GM18517 (cell line): ENCODE measurements around the gene KRTAP20-4.

Source experiments
- ATAC-seq: cut with Tn5 transposase; IDR thresholded peaks from one replicate; pipeline ENCODE4 v1.9.1; 2021; ENCODE audit warnings: mild to moderate bottlenecking, moderate library complexity; ENCODE audit not compliant: unreplicated experiment

KRTAP20-4 gene

GRCh38 chr21:30620522-30620921, at the start of gene KRTAP20-4:
KRTAP20-4 (plus strand) TSS chr21:30620627.
- no peak for ATAC-seq

GRCh38 chr21:30577766-30578165, 42.7 kb upstream of the KRTAP20-4 start:
- no peak for ATAC-seq

- ATAC-seq = no peak
These were observed 41.1 kb upstream of the KRTAP20-4 start for GRCh38 chr21:30579346-30579745.

GRCh38 chr21:30580132-30580531, 40.3 kb upstream of the KRTAP20-4 start:
- no peak for ATAC-seq

GRCh38 chr21:30582870-30583269, 37.6 kb upstream of the KRTAP20-4 start:
- no peak for ATAC-seq

- no peak for ATAC-seq
These were observed 30.1 kb upstream of the KRTAP20-4 start, which contains the start of gene KRTAP22-2 for GRCh38 chr21:30590297-30590696. KRTAP22-2 (minus strand) TSS chr21:30590397.

- ATAC-seq = no peak
These were observed 28.3 kb upstream of the KRTAP20-4 start, which contains the start of gene KRTAP6-3 for GRCh38 chr21:30592140-30592539. KRTAP6-3 (plus strand) TSS chr21:30592440; CDS start chr21:30592446, 6 bp downstream.

GRCh38 chr21:30598802-30599201, 21.6 kb upstream of the KRTAP20-4 start, which contains the start of gene KRTAP6-2:
KRTAP6-2 (minus strand) TSS chr21:30598902; CDS start chr21:30598874, 28 bp downstream.
- no peak for ATAC-seq

- no peak for ATAC-seq
These were observed 19.6 kb upstream of the KRTAP20-4 start, which contains the start of gene KRTAP22-1 for GRCh38 chr21:30600787-30601186. KRTAP22-1 (plus strand) TSS chr21:30601087.

GRCh38 chr21:30605968-30606367, 14.5 kb upstream of the KRTAP20-4 start:
- ATAC-seq = no peak

- ATAC-seq = no peak
These were observed 8.3 kb upstream of the KRTAP20-4 start for GRCh38 chr21:30612132-30612531.

GRCh38 chr21:30613836-30614235, 6.6 kb upstream of the KRTAP20-4 start, which contains the start of gene KRTAP6-1:
KRTAP6-1 (minus strand) TSS chr21:30613930; CDS start chr21:30613904, 26 bp downstream.
- ATAC-seq = no peak

- no peak for ATAC-seq
These were observed 5.2 kb upstream of the KRTAP20-4 start for GRCh38 chr21:30615199-30615598.

GRCh38 chr21:30616125-30616524, 4.3 kb upstream of the KRTAP20-4 start, which contains the start of gene KRTAP20-1:
KRTAP20-1 (plus strand) TSS chr21:30616425; CDS start chr21:30616455, 30 bp downstream.
- no peak for ATAC-seq

- no peak for ATAC-seq
These were observed 347 bp upstream of the KRTAP20-4 start for GRCh38 chr21:30620080-30620479.

GRCh38 chr21:30623362-30623761, 2.9 kb downstream of the KRTAP20-4 start:
- no peak for ATAC-seq

GRCh38 chr21:30625449-30626165, 5.2 kb downstream of the KRTAP20-4 start:
- no peak for ATAC-seq

- ATAC-seq = no peak
These were observed 7.7 kb downstream of the KRTAP20-4 start for GRCh38 chr21:30628109-30628508.

- ATAC-seq = no peak
These were observed 8.8 kb downstream of the KRTAP20-4 start for GRCh38 chr21:30629200-30629599.

GRCh38 chr21:30634906-30635305, 14.5 kb downstream of the KRTAP20-4 start, which contains the start of gene KRTAP20-2:
KRTAP20-2 (plus strand) TSS chr21:30635206; CDS start chr21:30635264, 58 bp downstream.
- ATAC-seq = no peak

- no peak for ATAC-seq
These were observed 18.3 kb downstream of the KRTAP20-4 start for GRCh38 chr21:30638686-30639085.

- ATAC-seq = no peak
These were observed 22.1 kb downstream of the KRTAP20-4 start, which contains the start of gene KRTAP20-3 for GRCh38 chr21:30642564-30642963. KRTAP20-3 (plus strand) TSS chr21:30642864.
